HG03025 (cell line): ENCODE measurements around the gene ESR1.
"Not testable (repeated sequence)": the region's sequence is repeated elsewhere in the genome, so short reads cannot be mapped to it uniquely, and the experiment has no call there.

Experiments used
- ATAC-seq: cut with Tn5 transposase; IDR thresholded peaks from one replicate; pipeline ENCODE4 v1.9.1; 2021; ENCODE audit warnings: mild to moderate bottlenecking, moderate library complexity; ENCODE audit not compliant: unreplicated experiment, low FRiP score

ESR1 gene

DNA sequence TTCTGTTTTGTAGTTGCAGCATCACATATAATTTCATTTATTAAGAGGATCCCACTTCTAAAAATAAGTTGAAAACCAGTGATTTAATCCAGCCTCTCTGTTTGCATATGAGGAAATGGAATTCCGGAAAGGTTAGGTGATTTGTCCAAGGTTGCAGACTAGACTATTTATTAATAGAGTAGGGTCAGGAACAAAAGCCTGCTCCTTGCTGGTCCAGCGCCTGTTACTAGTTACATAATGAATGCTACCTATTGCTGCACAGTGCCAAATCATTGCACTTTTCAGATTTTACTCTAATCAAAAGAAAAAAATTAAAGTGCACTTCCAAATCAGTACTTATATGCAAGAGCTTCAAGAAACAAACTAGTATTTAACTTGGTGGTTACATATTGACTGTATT, 238.6 kb downstream of the ESR1 start:
- no peak for ATAC-seq

GRCh38 chr6:152048921-152049320, 241.4 kb downstream of the ESR1 start:
- no peak for ATAC-seq

DNA sequence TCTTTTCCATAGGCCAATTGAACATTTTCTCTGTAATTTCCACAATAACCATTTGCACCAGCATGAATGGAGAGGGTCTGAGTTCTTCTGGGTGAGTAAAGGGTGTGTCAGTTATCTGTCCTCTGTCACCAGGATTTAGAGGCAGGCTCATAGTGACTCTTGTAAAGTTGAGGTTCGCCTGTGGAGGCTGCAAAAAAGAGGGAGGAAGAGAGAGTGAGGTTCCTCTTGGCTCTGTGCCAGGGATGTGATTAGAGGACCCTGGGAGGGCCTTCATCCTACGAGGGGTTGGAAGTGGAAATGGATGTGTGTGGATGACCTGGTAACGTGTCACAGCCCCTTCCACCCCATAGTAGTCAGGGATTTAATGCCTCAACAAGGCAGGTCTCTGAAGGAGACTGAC, 242.0 kb downstream of the ESR1 start:
- ATAC-seq: no peak

DNA sequence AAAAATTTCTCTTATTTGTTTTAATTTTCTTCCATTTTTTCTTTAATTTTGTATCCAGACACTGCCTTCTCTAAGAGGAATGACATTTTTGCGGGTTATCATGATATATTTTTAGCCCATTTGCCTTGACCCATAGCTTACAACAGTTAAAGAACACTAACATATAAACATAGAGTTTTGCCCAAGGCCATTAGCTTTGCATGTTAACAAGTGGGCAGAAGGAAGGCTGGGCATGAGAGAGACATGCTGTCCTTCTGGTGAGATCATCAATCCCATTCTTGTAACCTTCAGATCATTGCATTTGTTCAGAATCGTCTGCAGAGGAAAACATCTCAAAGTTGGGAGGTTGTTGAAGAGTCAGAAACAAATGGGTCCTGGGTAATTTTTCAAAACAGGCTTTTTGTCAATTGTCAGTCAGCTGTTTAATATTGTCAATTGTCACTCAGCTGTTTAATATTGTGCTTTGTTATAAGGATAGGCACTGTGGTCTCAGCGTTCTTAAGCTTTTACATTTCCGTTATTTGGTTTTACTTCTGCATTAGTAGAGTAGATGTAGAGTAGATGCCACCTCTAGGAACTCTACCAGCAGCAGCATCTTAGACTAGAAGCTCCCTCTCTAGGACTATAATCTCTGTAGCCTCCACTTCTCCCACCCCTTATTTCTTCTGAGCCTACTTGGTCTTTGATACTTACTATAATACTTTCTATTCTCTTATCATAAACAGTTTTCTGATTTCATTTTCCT, 243.1 kb downstream of the ESR1 start:
- no peak for ATAC-seq

DNA sequence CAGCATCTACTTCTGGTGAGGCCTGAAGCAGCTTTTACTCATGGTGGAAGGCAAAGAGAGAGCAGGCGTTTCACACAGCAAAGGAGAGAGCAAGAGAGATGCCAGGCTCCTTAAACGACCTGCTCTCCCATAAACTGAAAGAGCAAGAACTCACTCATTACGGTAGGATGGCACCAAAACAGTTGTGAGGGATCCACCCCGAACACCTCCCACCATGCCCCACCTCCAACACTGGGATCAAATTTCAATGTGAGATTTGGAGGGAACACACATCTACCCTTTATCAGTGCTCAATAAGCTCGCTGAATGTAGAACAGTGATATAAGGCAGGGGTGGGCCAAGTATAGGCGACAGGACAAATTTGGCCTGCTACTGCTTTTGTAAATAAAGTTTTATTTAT, 244.6 kb downstream of the ESR1 start:
- ATAC-seq: no peak

DNA sequence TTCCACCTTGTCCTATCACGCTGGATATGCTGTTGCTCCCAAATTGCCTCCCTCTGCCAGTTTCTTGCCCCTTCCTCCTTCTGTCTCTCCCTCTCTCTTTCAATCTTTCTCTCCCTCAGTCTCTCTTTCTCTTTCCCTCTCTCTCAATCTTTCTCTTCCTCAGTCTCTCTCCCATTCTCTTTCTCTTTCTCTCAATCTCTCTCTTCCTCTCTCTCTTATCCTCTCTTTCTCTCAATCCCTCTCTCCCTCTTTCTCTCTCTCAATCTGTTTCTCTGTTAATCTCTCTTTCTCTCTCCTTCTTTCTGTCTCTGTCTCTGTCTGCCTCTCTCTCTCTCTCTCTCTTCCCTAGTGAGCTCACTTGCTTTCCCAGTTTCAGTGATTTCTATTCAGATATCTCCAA, 245.8 kb downstream of the ESR1 start:
- ATAC-seq: no peak

DNA sequence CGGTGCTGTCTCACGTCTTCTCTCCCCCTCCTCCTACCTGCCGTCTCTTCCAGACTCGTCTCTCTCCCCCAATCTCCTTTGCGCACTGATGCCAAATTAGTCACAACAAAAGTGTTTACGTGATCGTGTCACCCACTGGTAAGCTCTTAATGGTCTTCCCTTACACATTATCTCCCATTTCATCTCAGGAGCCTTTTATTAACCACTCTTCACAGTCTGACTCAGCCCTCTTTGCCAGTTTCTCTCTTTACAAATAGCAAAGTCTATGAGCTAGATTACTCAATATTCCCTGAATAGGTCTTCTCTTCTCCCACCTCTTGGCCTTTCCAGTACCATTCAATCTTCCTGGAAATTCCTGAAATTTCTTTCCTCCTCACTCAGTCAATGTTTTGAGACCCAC, 247.0 kb downstream of the ESR1 start:
- no peak for ATAC-seq

GRCh38 chr6:152055517-152055916, 248.0 kb downstream of the ESR1 start:
- no peak for ATAC-seq

DNA sequence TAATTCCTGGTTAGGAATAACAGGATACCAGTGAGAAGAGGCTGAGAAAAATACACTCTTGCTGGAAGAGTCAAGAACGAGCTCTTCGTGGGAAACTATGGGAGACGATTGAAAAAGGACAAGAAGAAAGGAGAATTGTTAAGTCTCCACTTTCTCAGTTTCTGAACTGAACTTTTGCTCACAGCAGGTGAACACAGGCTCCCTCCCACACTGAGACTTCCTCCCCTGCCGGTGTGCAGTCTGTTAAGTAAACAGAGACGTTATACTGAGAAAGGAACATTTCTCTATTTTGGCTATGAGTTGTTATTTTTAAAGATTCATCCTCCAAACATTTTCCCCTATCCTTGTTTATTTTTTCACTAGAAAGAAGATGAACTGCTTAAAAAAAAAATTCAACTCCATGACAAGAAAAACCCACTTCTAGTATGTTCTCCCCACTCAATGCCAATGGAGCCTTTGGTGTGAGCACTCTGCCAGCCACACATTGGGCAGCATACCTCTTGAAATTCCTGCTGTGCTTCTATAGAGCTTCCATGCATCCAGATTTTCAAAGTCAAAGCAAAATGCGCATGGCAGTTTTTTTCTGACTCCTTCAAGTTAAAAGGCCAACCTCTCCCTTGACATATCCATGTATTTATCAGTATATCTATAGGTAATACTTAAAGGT, 250.5 kb downstream of the ESR1 start:
- peak; percentile 64 for ATAC-seq

GRCh38 chr6:152059909-152060308, 252.4 kb downstream of the ESR1 start:
- ATAC-seq: no peak

GRCh38 chr6:152062476-152062875, 255.0 kb downstream of the ESR1 start:
- no peak for ATAC-seq

DNA sequence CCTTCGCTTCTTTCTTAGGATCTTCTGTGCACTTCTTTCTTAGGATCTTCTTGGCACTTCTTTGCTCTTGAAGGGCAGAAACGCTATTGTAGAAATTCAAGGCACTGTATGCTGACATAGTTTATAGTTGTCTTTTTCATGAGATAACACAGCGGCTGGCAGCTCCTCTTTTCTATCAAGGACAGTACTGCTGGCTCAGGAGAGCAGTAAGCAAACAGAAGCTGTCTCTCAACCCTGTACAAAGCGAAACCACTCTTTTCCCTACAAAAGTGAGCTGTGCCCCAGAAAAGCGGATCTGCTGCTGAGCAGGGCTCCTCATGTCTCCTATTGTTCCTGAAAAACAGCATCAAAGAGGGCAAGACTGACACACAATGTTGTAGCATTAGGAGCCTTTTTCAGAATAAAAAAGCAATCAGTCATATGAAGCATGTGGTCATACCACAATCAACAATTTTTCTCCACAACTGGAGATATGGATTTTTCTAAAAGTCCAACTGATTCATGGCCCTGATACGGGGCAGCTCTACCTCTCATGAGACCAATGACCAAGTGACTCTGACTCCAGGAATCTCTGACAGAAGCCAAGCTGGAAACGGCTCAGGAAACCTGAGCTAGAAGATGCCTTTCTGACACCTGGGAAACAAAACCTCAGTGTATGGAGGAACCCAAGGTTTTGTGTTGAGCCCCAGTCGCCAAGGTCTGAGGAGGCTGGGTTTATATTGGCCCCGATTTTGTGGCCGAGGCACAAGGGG, 255.9 kb downstream of the ESR1 start:
- ATAC-seq: no peak

- no peak for ATAC-seq
These were observed 261.3 kb downstream of the ESR1 start for GRCh38 chr6:152068622-152069261.

DNA sequence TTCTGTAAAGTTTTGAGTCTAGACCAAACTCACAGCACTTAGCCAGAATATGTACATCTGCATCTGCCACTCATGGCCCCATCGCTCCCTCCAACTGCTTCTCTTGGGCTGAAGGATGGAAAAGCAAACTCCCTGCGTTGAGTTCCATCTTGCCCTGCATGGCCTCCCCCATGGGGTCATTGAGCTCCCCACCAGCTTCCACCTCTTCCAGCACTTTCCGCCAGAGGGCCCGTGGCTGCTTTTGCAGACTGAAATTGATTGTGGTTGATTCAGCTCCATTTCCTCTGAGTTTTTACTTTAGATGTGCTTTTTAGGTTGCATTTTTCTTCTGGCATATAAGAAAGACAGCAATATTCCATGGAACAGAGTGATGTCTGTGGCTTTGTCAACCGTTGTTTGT, 263.1 kb downstream of the ESR1 start:
- ATAC-seq: no peak

DNA sequence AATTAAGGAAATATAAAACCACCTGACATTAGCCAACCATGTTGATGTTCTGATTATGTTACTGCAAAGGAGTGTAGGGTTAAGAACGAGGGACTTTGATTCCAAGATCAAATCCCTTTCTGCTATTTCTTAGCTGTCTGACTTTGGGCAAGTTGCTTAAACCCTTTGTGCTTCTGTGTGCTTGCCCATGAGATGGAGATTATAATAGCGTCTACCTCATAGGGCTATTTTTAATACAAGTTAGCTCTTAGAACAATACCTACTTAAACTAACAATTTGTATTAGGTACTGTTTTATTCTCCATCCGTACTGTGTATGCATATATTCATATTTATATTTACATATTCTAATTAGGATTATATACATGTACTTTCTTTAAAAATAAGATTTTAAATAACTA, 263.8 kb downstream of the ESR1 start:
- ATAC-seq: no peak

- no peak for ATAC-seq
These were observed 264.4 kb downstream of the ESR1 start for GRCh38 chr6:152071843-152072242.

GRCh38 chr6:152076242-152076641, 268.8 kb downstream of the ESR1 start:
- ATAC-seq: not testable (repeated sequence)

GRCh38 chr6:152078001-152078400, 270.5 kb downstream of the ESR1 start:
- ATAC-seq: no peak

- no peak for ATAC-seq
These were observed 271.3 kb downstream of the ESR1 start for GRCh38 chr6:152078804-152079203.

DNA sequence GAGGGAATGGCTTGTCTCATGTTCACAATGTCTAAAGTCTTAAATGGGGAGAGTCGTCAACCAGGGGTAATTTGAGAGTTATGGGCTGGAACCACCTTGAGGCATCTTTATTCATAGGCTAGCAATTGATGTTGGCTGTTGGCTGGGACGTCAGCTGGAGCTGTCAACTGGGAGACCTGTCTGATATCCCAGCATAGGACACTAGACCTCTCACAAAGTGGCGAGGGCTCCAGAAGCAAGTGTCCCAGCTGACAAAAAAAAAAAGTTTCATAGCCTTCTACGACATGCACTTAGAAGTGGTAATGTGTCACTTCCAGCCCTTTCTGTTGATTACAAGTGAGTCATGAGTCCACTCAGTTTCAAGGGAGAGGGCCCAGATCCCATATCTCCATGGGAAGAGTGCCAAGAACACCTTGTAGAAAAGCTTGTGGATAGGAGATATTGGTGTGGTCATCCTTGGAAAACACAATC, 278.0 kb downstream of the ESR1 start:
- ATAC-seq: no peak
